IMR-90 (cell line): ENCODE measurements around the gene MIS18A. TPM values are rescaled to one million over a fixed set of nuclear protein-coding genes. Genes with fewer than 3 reads are reported as not detected.

Source experiments
- ATAC-seq: fragments of 200-7000 bp; cut with Tn5 transposase; 2 replicates; pipeline ENCODE4 v1.9.1; 2020; ENCODE audit warnings: low read depth, mild to moderate bottlenecking, moderate library complexity
- BruUV-seq: library from RNA; stranded (reverse); fragments of 400-500 nt; replicated peaks from 2 replicates; lab custom pipeline; 2021; lab: Mats Ljungman, UMichigan
- CTCF ChIA-PET: fragments of 300-600 bp; formaldehyde crosslinking; extraction: SDS; loops from one replicate; lab custom pipeline; 2021; ENCODE audit warnings: antibody characterized with exemption; lab: Yijun Ruan, JAX
- POLR2A ChIA-PET: fragments of 300-600 bp; sonication (Branson Sonifier 250); formaldehyde crosslinking; loops from one replicate; lab custom pipeline; 2022; ENCODE audit warnings: antibody characterized with exemption; ENCODE audit not compliant: unreplicated experiment; lab: Charles Lee
- DNase-seq: peaks from one replicate; pipeline ENCODE4 v3.0.0; 2013
- H2AFZ ChIP-seq: replicated peaks from 2 replicates; pipeline ENCODE3; 2013; ENCODE audit warnings: low read length, mild to moderate bottlenecking; ENCODE audit not compliant: poor library complexity
- H2AK5ac ChIP-seq: 2 replicates; pipeline ENCODE4 v1.6.1; 2013; ENCODE audit warnings: low read depth, low read length, inconsistent platforms
- H2AK9ac ChIP-seq: replicated peaks from 2 replicates; pipeline ENCODE3; 2013; ENCODE audit warnings: mild to moderate bottlenecking, low read depth, low read length, moderate library complexity; ENCODE audit not compliant: poor library complexity
- H2BK120ac ChIP-seq: 2 replicates; pipeline ENCODE4 v1.6.1; 2013; ENCODE audit warnings: low read depth, low read length, inconsistent platforms
- H2BK15ac ChIP-seq: 3 replicates; pipeline ENCODE4 v1.6.1; 2013; ENCODE audit warnings: low read depth, low read length, inconsistent platforms
- H2BK20ac ChIP-seq: 2 replicates; pipeline ENCODE4 v1.6.1; 2013; ENCODE audit warnings: low read depth, mild to moderate bottlenecking, inconsistent platforms, low read length, moderate library complexity
- H2BK5ac ChIP-seq: 2 replicates; pipeline ENCODE4 v1.6.1; 2013; ENCODE audit warnings: mild to moderate bottlenecking, low read depth, low read length, inconsistent platforms; ENCODE audit not compliant: poor library complexity, severe bottlenecking
- H3K14ac ChIP-seq: replicated peaks from 2 replicates; pipeline ENCODE4 v1.6.1; 2013; ENCODE audit warnings: low read depth, low read length, inconsistent platforms
- H3K18ac ChIP-seq: 2 replicates; pipeline ENCODE4 v1.6.1; 2013; ENCODE audit warnings: low read depth, low read length, control low read depth
- H3K23ac ChIP-seq: 2 replicates; pipeline ENCODE4 v1.6.1; 2013; ENCODE audit warnings: low read depth, low read length, inconsistent platforms
- H3K27ac ChIP-seq: 2 replicates; pipeline ENCODE4 v1.5.1; 2013; ENCODE audit warnings: mild to moderate bottlenecking, control low read depth, low read length; ENCODE audit not compliant: insufficient read depth
- H3K27me3 ChIP-seq: 2 replicates; pipeline ENCODE4 v1.6.1; 2013; ENCODE audit warnings: low read length; ENCODE audit not compliant: control insufficient read depth, insufficient read depth
- H3K36me3 ChIP-seq: 2 replicates; pipeline ENCODE4 v1.6.1; 2013; ENCODE audit warnings: low read length, mixed read lengths; ENCODE audit not compliant: control insufficient read depth, insufficient read depth
- H3K4ac ChIP-seq: 2 replicates; pipeline ENCODE4 v1.6.1; 2013; ENCODE audit warnings: low read depth, low read length, inconsistent platforms
- H3K4me1 ChIP-seq: 2 replicates; pipeline ENCODE4 v1.6.1; 2013; ENCODE audit warnings: low read length, mixed read lengths; ENCODE audit not compliant: control insufficient read depth, insufficient read depth
- H3K4me2 ChIP-seq: 2 replicates; pipeline ENCODE4 v1.6.1; 2013; ENCODE audit warnings: low read depth, mild to moderate bottlenecking, control low read depth, low read length, moderate library complexity
- H3K4me3 ChIP-seq: 2 replicates; pipeline ENCODE4 v1.5.1; 2013; ENCODE audit warnings: low read depth, mild to moderate bottlenecking, control low read depth, low read length, moderate library complexity; ENCODE audit not compliant: insufficient read depth
- H3K56ac ChIP-seq: 2 replicates; pipeline ENCODE4 v1.6.1; 2013; ENCODE audit warnings: low read length, inconsistent platforms; ENCODE audit not compliant: insufficient read depth; ENCODE audit errors: extremely low read depth
- H3K79me1 ChIP-seq, 2 experiments: 2 replicates each; pipeline ENCODE4 v1.6.1; 2013; ENCODE audit warnings: low read length in 2 of 2, inconsistent platforms in 1 of 2, low read depth in 1 of 2
- H3K9ac ChIP-seq: 2 replicates; pipeline ENCODE4 v1.6.1; 2013; ENCODE audit warnings: low read depth, low read length, control low read depth
- H3K9me1 ChIP-seq: 2 replicates; pipeline ENCODE4 v1.6.1; 2013; ENCODE audit warnings: low read length, inconsistent platforms; ENCODE audit not compliant: insufficient read depth
- H3K9me3 ChIP-seq: 2 replicates; pipeline ENCODE4 v1.6.1; 2013; ENCODE audit warnings: low read length; ENCODE audit not compliant: control insufficient read depth, insufficient read depth
- H4K20me1 ChIP-seq: 2 replicates; pipeline ENCODE4 v1.6.1; 2013; ENCODE audit warnings: low read length, inconsistent platforms; ENCODE audit not compliant: insufficient read depth
- H4K5ac ChIP-seq: 2 replicates; pipeline ENCODE4 v1.6.1; 2013; ENCODE audit warnings: mild to moderate bottlenecking, low read depth, low read length, control low read depth
- H4K8ac ChIP-seq, 2 experiments: 2 replicates each; pipeline ENCODE4 v1.6.1; 2013; ENCODE audit warnings: low read depth in 2 of 2, low read length in 2 of 2, control low read depth in 1 of 2, inconsistent platforms in 1 of 2
- H4K91ac ChIP-seq: 2 replicates; pipeline ENCODE4 v1.6.1; 2013; ENCODE audit warnings: low read depth, low read length, inconsistent platforms; ENCODE audit not compliant: insufficient read depth
- CEBPB ChIP-seq: IDR thresholded peaks from 2 replicates; pipeline ENCODE4 v1.6.1; 2012; ENCODE audit warnings: low read depth, low read length, improper control_type of control experiment
- WGBS, 2 experiments: methylation state at CpG; one replicate each; pipeline versions ENCODE4 v1.1.5 to v1.1.7; 2013; ENCODE audit warnings: missing lambda C conversion rate in 2 of 2; ENCODE audit not compliant: insufficient read length in 1 of 2; ENCODE audit errors: extremely low coverage in 2 of 2; 5-methylcytosine and 5-hydroxymethylcytosine counted together
- dilution Hi-C: fragments of 300-500 bp; cut with HindIII; formaldehyde crosslinking; loops from one replicate; pipeline ENCODE4 v1.14.3; 2018; ENCODE audit warnings: low sequenced_read_pairs; ENCODE audit not compliant: unreplicated experiment
- in situ Hi-C: fragments of 300-500 bp; cut with MboI; formaldehyde crosslinking; loops from 3 replicates; pipeline ENCODE4 v1.14.3; 2019; ENCODE audit warnings: low sequenced_read_pairs, inconsistent platforms, mixed read lengths
- intact Hi-C: fragments of 100-400 bp; cut with micrococcal nuclease; formaldehyde crosslinking; loops from 2 replicates; pipeline ENCODE4 v1.10.0; 2022
- polyA plus RNA-seq, 3 experiments: library from polyadenylated mRNA; depleted of rRNA; stranded (reverse); fragments of >200 nt; gene quantifications; 2 replicates each; pipeline ENCODE4 v1.2.3, GENCODE V29; 2012; ENCODE audit warnings: low replicate concordance in 1 of 3
- total RNA-seq: library from RNA; depleted of rRNA; stranded (reverse); fragments of >200 nt; gene quantifications from 2 replicates; pipeline ENCODE4 v1.2.3, GENCODE V29; 2012
- TF ChIP-seq, protein P1 (sequence below): fragments of 150-350 bp; IDR thresholded peaks from 2 replicates; pipeline ENCODE4 v1.6.1; 2016; ENCODE audit warnings: low read depth, mild to moderate bottlenecking, low read length, moderate library complexity, borderline replicate concordance
- TF ChIP-seq, protein P2 (sequence below): fragments of 150-350 bp; IDR thresholded peaks from 2 replicates; pipeline ENCODE4 v1.6.1; 2017; ENCODE audit warnings: mild to moderate bottlenecking, antibody characterized with exemption, low read length, low read depth

MIS18A gene
- total and polyA plus RNA-seq, 2 of the 4 experiments (the other 2 are of a cell fraction), result 4.5 to 7.6 TPM

DNA sequence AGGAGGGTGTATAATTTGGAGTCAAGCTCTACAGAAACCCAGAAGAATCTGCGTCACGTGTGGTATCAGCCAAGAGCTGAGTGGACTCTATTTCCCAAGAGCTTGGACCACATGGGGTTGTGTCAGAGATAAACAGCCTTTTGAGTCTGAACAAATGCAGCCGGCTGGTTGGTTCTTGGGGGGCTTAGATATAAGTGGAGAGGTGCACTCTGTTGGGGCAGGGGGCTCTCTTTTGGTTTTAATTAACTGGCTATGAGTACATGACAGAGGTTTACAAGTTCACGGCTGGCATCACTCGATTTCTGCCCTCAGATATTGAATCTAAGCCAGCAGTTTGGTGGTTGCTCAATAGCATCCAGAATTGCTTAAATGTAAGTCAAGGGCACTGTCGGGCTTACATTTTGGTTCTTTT lies 19.3 kb upstream of the MIS18A start:
- POLR2A ChIA-PET, result no interaction called here
- 43% methylated on average over 4 of the region's 6 CpGs; no CpG with 5 or more reads in 1 of the 2 experiments for WGBS, 2 experiments
- no peak overlapping the region for H3K4me2 ChIP-seq

More for the DNA sequence above, 19.3 kb upstream of the MIS18A start:
- H2AK9ac ChIP-seq, result no peak overlapping the region
- ATAC-seq, result peak; percentile 27
- H3K9ac ChIP-seq, result no peak overlapping the region
- H3K27ac ChIP-seq, result no peak overlapping the region
- no peak overlapping the region for H2AFZ ChIP-seq
- no peak overlapping the region for H4K5ac ChIP-seq
- CTCF ChIA-PET, result no interaction called here
- no peak overlapping the region for H2BK5ac ChIP-seq
- H2AK5ac ChIP-seq, result no peak overlapping the region
- H3K23ac ChIP-seq, result no peak overlapping the region
- H3K79me1 ChIP-seq, result no peaks in the 10 kb centered on the region
- H3K56ac ChIP-seq, result no peak overlapping the region
- H2BK15ac ChIP-seq, result no peak overlapping the region
- BruUV-seq, result no TSS peak
- H3K36me3 ChIP-seq, result peaks cover 8% of the 10 kb centered on the region
- H3K27me3 ChIP-seq, result no peaks in the 10 kb centered on the region
- TF ChIP-seq, protein P1, sequence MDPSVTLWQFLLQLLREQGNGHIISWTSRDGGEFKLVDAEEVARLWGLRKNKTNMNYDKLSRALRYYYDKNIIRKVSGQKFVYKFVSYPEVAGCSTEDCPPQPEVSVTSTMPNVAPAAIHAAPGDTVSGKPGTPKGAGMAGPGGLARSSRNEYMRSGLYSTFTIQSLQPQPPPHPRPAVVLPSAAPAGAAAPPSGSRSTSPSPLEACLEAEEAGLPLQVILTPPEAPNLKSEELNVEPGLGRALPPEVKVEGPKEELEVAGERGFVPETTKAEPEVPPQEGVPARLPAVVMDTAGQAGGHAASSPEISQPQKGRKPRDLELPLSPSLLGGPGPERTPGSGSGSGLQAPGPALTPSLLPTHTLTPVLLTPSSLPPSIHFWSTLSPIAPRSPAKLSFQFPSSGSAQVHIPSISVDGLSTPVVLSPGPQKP, result no peak
- TF ChIP-seq CEBPB, result peak; percentile 68
- TF ChIP-seq, protein P2, sequence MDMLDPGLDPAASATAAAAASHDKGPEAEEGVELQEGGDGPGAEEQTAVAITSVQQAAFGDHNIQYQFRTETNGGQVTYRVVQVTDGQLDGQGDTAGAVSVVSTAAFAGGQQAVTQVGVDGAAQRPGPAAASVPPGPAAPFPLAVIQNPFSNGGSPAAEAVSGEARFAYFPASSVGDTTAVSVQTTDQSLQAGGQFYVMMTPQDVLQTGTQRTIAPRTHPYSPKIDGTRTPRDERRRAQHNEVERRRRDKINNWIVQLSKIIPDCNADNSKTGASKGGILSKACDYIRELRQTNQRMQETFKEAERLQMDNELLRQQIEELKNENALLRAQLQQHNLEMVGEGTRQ, result peak; percentile 58
- H3K4me1 ChIP-seq, result no peaks in the 10 kb centered on the region
- H4K8ac ChIP-seq, result no peak overlapping the region
- dilution Hi-C loops, result no loop called here
- H2BK120ac ChIP-seq, result no peak overlapping the region
- no peak overlapping the region for H4K91ac ChIP-seq
- peak; percentile 25 for DNase-seq
- no peak overlapping the region for H3K18ac ChIP-seq
- H3K4ac ChIP-seq, result no peak overlapping the region
- H3K9me3 ChIP-seq, result no peaks in the 10 kb centered on the region
- H3K9me1 ChIP-seq, result peaks cover 9% of the 10 kb centered on the region
- no peak overlapping the region for H3K4me3 ChIP-seq
- H3K14ac ChIP-seq, result no peak overlapping the region
- no peaks in the 10 kb centered on the region for H4K20me1 ChIP-seq
- intact Hi-C loops, result no loop called here
- in situ Hi-C loops, result no loop called here
- H2BK20ac ChIP-seq, result no peak overlapping the region
